ENCODE results near the gene FANCI.

The FANCI gene

DNA sequence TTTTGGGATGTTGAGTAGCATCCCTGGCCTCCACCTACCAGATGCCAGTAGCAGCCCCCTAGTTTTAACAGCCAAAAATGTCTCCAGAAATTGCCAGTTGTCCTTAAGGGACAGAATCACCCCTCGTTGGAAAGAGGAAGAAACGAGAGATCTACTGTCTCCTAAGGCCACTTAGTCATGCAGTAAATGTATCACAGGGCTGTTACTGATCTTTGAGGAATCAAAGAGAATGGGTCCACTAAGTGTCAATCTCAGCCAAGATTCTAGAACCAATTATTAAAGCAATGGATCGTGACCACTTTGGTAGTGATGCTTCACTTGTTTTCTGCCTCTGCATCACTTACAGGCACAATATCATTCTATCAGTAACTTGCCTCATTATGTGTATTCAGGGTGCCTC, 64.5 kb downstream of the FANCI start:
- DNase-seq, result peak in 1 of 2 donors; percentile 45

DNA sequence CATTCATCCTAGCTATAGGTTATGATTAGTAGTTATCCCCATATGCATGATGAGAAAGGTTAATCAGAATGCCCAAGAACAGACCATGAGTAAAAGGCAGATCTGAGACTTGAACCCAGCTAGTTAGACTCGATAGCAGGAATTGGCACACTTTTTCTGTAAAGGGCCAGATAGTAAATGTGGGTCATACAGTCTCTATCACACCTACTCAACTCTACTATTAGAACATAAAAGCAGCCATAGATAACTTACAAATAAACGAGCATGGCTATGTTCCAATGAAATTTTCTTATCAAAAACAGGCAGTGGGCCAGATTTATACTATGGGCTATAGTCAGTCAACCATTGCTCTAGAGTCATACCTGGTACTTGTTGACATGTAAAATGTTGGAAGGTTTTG, 66.2 kb downstream of the FANCI start:
- DNase-seq, result no peak

DNA sequence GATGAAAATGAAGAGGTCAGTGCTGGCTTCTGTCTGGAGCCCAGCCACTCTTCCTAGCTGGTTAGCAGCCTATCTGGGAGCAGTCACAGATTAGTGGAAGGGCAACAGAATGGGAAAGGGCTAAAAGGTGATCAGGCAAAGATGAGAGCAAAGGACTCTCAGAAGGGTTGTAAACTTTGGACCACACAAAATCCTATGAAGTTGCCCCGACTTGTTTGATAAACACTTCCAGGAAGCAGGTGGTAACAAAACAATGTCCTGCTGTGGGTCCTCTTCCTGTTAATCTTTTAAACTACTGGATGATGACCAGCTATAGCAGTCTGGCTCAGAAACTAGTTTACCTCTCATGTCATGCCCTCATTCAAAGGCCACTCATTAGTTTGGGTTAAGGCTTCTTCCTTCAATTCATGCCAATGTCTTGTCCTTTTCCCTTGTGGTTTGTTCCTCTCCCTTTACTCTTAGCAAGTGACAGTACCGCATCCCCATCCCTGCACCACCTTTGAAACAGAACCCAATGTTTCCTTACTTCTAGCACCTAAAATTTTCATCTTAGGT, 71.7 kb downstream of the FANCI start:
- DNase-seq, result no peak

DNA sequence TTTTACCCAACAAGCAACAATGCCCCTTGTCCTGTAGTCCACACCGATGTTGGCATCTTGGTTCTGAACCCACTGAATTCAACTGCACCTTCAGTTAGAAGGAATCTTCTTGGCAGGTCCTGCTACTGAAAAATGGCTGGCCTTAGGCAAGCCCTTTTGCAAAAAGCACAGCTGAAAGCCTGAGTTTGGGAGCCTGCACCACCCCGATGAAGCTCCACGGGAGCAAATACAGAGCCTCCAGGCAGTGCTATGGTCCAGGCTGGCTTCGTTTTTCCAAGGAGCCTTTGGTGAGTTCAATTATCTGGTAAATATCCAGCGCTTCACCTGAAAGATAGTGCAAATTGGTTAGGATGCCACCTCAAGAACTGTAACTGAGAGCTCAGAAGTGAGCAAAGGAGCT, 72.7 kb downstream of the FANCI start:
- DNase-seq, result no peak

DNA sequence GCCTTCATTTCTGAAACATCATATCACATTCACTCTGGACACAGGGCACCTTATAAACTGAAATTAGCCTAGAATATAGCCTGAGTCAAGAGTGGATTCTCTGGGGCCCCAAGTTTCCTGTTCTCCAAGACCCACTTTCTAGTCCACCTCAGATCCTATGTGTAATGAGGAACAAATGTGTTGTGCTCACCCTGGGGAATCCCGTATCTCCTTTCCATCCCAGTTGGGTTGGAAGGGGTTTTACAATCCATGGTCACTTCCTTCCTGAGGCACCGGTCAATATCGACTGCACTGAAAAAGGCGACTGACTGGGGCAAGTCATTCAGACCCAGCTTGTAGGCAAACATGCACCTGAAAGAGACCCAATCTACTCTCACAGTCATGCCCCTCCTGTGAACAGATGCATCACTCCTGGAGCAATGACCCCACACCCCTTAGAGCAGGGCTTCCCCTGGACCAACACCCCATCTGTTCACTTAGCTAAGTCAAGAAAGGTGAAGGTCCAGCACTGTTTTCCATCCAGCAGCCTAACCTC, 73.5 kb downstream of the FANCI start:
- peak; percentile 22 to 62 for DNase-seq

DNA sequence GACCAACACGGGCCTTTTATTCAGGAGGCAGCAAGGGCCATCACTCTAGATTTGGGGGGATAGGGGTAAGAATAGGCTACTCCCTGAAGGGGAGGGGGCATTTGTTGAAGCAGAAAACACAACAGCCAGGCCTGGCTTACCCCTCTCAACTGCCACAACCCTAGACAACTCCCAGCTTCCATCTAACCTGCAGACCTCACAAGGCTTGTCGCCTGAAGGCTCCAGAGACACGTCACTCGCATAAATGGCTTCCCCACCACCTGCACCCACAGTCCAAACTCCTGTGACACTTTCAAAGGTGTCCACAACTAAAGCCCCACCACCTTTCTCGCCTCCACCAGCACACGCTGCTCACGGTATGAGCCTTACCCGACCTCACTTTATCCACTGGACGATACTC, 75.9 kb downstream of the FANCI start:
- DNase-seq, result no peak

DNA sequence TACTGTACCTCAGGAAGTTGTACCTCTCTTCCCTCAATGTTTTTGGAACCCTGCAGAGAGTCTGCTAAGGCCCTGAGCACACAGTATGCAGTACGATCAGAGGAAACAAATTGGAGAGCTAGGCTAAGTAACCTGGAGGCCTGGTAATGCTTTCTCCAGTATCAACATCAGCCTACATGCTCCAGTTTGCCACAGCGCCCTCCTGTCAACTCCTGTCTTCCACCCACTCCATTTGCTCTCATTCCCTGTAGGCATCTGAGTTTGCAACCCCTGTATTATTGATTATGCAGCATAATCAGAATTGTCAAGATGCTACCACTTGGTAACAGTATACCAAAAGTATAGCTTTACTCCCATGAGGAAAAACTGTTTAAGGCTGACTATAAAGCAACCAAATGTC, 76.4 kb downstream of the FANCI start:
- no peak for DNase-seq

DNA sequence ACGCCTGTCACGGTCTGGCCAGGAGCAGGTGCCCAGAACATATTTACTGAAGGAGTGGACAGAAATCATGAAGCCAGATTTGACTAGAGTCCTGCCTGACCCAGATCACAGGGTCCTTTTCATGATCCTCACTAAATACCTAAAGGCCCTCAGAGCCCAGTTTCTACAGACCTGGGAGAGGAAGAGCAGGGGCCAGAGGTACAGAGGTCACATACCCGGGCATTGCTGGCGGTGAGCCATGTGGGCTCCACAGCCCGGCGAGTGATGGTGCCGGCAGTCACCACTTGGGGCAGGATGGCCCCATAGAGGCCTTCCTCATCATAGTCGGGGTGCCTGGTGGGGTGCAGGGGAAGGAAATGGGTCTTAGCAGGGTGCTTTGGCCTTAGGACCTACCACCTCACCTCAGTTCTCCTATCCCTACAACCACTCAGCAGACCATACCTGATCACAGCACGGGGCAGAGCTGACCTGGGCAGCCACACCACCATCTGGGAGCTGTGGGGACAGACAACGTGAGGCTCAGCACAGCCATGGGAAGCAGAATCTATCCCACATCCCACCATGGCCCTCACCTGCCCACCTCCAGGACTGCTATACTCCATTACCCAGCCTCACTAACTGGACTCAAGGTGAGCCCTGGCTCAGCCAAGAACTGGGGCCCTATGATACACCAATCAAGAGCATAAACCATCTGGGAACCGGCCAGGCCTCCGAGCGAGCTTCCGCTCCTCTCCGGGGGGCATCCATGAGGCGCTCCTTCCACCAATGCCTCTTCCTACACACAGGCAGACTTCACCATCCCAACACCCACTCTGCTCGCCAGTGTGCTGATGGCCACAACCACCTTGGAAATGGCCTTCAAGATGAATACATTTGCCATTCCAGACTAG, 78.0 kb downstream of the FANCI start:
- no peak for DNase-seq

DNA sequence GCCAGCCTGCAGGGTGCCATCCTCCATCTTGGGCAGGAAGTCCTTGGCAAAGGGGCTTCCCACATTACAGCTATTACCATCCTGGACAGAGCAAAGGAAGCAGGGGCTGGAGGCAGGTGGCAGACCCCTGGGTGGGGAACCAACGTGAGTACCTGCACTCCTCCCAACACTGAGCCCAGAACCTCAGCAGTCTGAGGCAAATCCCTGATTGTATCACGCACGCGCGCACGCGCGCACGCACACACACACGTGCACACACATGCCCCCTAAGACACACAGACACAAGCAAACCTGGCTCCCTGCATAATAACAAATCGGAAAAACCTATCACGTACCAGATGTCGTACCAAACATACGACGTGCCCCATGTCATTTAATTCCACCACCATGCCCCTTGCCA, 79.0 kb downstream of the FANCI start:
- DNase-seq, result no peak

DNA sequence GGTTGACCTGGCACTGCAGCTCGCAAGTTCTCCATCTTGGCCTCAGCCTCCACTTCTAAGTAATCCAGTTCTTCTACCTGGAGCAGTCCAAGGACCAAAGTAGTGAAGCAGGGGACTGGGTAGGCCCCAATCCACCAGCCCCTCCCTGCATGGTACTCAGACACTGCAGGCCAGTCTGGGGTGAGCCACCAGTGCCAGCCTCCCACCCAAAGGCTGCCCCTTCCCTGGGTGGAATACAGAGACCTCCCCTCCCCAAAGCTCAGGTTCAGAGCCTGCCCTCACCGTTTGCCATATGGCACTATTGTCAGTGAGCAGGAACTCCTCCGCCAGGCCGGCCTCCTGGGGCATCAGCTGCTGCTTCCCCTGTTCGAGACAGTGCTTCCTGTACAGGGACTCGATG, 80.0 kb downstream of the FANCI start:
- DNase-seq, result no peak

DNA sequence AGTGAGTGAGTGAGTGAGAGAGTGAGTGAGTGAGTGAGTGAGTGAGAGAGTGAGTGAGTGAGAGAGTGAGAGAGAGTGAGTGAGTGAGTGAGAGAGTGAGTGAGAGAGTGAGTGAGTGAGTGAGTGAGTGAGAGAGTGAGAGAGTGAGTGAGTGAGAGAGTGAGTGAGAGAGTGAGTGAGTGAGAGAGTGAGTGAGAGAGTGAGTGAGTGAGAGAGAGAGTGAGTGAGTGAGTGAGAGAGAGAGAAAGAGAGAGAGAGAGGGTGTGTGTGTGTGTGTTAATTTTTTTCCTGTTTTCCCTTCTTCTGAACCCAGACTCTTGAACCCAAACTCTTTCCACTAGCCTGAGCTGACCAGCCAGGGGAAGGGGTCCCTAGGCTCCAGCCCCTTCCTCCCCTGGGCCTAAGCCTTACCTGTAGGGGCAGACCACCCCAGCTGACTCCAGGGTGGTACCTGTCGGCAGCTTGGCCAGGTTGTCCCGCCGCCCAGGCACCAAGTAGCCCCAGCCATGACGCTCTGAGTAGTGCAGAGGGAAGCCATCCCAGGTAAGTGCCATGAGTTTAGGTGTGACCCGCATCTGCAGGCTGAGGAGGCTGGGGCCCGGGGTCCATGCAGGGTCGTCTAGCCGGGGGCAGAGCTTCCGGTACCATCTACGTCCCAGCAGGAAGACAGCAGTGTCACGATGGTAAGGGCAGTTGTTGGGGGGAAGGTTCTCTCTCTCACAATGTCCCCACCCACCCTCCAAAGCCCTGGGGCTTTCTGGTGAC, 81.4 kb downstream of the FANCI start:
- DNase-seq, result no peak

DNA sequence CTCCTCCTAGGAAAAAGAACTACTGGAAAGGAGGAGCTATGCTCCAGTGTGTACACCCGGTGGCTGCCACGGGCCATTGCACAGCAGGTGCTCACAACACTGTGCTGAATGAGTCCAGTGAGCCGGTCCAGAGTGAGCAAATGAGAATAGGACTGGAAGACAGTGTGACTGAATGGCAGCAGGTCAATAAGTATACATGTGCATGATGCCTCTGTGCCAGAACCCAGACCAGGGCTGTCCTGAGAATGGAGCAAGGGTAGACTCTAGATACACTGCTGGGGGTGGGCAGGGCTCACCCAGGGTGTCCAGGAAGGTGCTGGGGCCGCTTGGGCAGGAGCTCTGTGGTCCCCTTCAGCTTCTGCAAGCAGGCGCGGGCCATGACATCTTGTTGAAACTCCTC, 82.5 kb downstream of the FANCI start:
- no peak for DNase-seq

DNA sequence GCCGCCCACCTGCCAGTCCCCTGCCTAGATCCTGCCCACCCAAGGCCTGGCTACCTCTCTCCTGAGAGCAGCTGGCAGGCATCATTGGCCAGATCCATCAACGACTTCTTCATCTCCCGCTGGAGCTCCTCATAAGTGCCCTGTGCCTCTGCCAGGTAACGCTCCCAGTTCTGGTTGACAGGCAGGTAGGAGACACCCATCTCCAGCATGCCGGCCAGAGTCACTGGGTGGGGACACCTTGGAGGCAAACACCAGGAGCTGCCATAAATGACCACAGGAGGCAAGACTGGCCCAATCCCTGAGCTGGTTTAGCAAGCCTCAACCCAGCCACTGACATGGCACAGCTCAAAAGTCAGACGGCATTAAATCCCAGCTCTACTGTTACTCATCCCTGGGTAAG, 83.3 kb downstream of the FANCI start:
- no peak for DNase-seq

DNA sequence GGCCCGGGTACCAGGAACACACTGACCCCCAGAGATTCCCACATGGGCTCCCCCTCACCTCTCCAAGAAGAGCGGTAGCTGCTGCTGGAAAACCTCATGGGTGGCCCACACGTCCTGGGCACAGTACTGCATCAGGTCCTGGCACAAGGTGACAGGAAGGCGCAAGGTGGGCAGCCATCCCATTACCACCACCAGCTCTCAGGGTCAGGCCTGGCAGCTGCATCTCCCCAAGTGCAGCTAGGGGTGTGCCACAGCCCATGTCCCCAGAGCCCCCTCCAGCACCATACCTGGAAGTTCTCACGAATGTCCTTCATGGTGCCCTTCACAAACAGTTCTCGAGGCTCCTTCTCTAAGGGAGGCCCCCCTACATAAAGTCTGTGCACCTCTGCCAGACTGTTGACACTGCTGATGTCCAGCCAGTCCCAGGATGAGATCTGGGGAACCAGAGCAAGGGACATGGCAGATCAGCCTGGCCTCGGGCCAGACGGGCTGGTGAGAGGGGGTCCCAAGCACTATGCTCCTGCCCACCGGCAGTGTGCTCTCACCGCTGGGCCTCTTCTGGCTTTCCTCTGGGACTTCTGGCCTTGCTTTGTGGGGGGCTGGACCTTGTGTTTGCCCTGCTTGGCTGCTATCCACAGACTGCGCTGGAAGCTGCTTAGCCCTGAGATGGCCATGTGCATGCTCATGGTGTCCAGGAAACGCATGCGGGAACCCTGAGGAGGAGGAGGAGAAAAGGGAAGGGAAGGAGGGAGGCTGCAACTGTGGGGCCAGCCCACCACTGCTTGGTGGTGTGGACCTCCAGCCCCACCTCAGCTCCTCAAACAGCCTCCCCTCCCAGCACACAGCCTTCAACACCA, 84.8 kb downstream of the FANCI start:
- DNase-seq, result no peak

DNA sequence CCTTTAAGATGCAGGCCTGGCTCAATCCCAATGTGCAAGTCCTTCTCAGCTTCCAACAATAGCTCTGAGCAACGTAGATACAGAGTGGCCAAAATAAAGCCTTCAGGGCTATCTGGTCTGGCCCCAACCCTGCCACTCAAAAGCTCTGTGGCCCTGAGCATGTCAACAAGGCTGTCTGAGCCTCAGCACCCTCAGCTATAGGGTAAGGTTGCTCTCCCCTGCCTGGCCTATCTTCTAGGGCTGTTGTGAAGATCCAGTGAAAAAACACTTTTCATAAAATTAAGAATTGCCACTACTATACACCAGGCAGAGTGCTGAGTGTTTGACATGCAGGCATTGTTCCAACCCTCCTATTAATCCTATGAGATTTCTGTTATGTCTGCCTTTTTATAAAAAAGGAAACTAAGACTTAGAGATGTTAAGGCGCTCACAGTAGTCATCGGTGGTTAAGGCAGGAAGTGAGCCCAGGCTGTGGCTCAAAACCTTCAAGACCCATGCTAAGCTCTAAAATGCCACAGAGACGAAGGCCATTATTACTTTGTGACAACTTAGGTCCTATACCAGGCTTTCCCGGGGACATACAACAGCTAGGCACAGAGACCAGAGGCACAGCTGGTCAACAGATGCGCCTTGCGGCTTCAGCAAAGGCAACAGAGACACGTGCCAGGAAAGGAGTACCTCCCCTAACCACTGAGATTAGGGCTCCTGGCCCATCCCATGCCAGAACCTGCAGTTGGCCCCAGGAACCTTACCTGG, 85.7 kb downstream of the FANCI start:
- no peak for DNase-seq

DNA sequence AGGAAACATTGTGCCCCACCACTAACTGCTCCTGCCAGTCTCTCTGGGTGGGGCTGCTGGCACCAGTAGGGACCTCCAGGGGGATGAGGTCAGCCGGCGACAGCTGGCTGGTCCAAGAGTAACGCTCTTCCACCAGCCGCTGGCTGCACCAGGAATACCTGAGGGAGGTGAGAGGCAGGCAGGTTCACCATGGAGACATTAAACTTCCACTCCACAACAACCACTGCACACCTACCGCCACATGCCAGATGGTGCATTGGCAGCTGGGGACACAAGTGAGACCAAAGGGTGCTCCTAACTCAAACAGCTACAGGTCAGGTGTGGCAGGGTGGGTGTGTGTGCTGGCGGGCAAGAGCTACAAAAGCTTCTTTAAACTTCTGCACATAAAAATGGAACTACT, 86.3 kb downstream of the FANCI start:
- no peak for DNase-seq

DNA sequence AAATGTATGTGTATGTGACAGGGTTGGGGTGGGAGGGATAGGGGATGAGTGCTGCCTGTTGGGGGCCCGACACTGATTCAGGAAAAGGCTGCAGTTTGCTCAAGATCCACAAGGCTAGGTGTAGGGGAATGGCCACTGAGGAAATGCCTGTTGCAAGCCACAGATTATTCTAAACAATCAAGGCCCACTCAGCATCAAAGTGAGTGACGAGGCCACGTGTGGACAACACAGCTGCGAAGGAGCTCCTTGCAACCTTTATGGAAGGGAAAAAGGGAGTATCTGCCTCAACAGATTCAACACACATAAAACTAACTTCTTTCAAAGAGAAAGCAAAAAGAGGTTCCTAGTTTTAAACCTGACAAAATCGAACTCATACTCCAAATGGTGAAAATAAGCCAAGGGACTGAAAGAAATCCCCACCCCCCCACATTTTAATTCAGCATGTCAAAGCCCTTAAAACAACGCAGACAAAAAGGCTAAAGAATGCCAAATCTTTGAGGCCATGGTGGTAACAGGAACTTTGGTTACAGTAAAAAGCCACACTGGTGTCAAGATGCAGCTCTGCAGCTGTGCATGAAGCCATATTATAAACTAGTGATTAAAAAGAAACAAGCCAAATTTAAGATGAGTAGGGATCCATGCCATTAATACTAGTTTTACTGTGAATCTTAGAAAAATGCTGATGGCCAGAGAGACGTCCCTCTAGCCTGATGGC, 87.3 kb downstream of the FANCI start:
- no peak for DNase-seq

DNA sequence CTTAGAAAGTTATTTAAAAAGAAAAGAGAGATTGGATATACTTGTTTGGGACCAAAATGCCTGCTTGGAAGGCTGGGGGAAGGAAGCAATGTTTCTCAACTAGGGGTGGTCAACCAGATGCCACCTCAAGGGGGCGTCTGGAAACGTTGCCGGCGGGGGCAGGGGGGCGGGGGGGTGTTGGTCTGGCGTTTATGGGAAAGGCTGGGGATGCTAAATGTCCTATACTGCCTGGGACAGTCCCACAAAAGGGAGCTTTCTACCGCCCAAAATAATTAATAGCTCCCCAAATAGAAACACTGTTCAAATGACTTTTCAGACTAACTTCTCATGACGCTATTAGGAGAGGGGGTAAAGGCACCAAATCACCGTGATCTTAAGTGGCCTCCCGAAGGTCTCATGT, 88.7 kb downstream of the FANCI start:
- peak in 1 of 2 donors; percentile 23 for DNase-seq

DNA sequence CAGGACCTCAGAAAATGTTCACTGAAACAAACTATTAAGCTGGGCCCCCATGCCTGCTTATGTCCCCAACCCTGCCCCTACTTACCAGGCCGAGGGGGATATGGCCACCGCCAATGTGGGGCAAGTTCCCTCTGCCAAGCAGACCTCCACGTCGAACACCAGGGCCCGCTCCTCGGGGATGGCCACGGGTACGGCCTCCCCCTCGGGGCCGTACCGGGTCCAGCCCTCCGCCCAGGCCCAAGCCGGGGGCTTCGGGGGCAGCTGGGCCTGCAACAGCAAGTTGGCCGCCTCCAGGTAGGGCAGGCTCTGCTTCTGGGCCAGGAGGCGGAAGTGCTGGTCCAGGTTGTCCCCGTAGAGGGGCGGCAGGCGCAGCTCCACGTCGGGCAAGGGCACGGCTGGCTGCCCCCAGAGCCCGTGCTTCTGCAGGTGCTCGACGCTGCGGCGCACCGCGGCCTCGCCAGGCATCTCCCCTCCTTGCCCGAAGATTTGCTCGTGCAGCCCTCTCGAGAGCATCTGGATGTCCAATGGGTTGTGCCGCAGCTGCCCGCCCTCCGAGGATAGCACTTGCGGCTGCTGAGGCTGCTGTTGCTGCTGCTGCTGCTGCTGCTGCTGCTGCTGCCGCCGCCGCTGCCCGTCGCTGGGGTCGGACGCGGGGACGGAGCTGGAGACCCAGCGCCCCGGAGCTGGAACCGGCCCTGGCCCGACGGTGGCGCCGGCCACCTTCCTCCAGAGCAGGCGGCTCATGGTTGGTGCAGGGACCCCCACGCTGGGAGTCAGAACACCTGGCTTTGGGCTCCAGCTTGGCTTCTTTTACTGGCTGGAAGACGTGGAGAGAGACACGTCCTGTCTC, 89.5 kb downstream of the FANCI start:
- no peak for DNase-seq

DNA sequence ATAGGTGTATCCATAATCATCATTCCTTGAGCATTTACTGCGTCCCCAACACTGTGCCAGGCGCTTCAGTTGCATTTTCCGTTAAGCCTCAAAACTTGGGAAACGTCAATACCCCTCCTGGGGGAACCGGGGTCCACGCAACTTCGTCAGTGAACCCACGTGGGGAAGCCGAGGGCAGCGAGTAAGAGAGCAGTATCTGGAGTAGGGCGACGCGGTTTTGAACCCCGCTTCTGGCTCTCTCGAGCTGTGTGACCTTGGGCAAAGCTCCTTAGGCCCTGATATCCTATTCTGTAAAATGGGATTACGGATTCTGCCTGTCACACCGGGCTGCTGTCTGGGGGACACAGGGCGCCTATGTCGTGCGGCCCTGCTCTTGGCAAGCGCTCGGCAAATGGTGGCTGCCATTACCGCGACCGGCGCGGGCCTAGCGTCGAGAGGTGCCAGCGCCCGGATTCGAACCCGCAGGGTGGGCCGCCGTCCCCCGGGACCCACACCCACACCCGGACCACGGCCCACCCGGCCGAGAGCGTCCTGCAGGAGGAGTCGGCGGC, 90.3 kb downstream of the FANCI start:
- no peak for DNase-seq
